SK-N-SH (cell line): ENCODE data around the gene PAPOLA.

Experiments used
- CTCF ChIP-seq: fragments of 200-600 bp; sonication (generic); IDR thresholded peaks from 2 replicates; pipeline ENCODE4 v1.6.1; 2017; ENCODE audit warnings: antibody characterized with exemption, mild to moderate bottlenecking, moderate library complexity
- GATA2 ChIP-seq: sonication (generic); formaldehyde crosslinking; IDR thresholded peaks from 2 replicates; pipeline ENCODE4 v1.5.0; 2020; ENCODE audit warnings: mild to moderate bottlenecking, missing genetic modification reagents
- MAX ChIP-seq: IDR thresholded peaks from 2 replicates; pipeline ENCODE4 v1.4.0; 2012; ENCODE audit warnings: low read depth
- USF1 ChIP-seq: IDR thresholded peaks from 2 replicates; pipeline ENCODE4 v1.4.0; 2012; ENCODE audit warnings: low read depth, borderline replicate concordance

- TF ChIP-seq CTCF (no peak), MAX (no peak), GATA2 (no peak), USF1 (no peak)
Observed at GRCh38 chr14:96585672-96586013, 83.5 kb downstream of the PAPOLA start.
